Endometrial microvascular endothelial cells (primary cell): ENCODE measurements around the gene MGAT4D. TPM values are rescaled to one million over a fixed set of nuclear protein-coding genes. Genes with fewer than 3 reads are reported as not detected.
"Not testable (repeated sequence)": the region's sequence is repeated elsewhere in the genome, so short reads cannot be mapped to it uniquely, and the experiment has no call there.

ENCODE experiments used
- in situ Hi-C: cut with HindIII; loops from 2 replicates; pipeline ENCODE4 v1.10.0; 2017; ENCODE audit warnings: low sequenced_read_pairs, low pct_unique_long_range_greater_than_20kb; ENCODE audit errors: inconsistent ontology term
- total RNA-seq: library from RNA; depleted of rRNA; stranded (reverse); fragments of >200 nt; gene quantifications from one replicate; pipeline ENCODE4 v1.2.3, GENCODE V29; 2015; ENCODE audit errors: inconsistent ontology term

MGAT4D gene
- not detected for total RNA-seq

DNA sequence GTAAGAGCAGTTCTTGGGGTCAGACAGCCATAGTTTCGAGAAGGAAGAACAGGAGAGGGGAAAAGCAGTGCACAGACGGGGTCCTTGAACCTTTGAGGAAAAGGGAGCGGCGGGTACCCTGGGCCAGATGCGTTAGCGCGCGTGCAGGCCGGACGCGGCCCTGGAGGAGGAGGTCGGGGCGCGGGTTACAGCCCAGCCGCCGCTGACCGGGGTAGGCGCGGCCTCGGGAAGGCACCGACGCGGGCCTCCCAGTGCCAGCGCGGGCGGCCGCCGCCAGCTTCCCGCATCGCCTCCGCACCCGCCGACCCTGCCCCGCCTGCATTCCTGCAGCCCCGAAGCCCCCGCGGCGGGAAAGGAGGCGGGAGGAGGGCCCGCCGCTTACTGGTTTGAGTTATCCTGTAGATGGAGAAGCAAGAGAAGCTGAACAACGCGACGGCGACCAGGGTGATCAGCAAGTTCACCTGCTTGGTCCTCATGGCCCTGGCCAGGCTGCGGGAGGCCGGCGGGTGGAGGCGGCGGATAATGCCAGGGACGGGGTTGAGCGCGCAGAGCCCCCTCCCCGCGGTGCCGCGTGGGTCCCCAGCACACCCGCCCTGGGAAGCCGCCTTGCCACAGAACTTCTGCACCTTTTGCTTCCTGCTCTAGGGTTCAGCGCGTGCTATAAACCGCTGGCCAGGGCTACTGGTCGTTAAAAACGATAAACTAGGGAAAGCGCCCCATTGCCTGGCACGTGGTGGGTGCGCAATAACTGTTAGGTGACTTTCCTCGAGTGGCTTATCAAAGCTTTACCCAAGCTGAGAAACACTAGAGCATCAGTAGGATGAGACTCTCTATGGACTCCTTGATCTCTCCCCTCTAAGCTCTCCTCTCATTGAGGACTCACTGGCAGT, at the start of gene MGAT4D:
TSS of gene MGAT4D (minus strand) at position 547 of the 890 bp plus-strand sequence. CDS start at position 476, 71 bp downstream.
- in situ Hi-C loops = no loop called here

- in situ Hi-C loops = no loop called here
Observed at GRCh38 chr4:140533951-140534480, 35.9 kb upstream of the MGAT4D start.

DNA sequence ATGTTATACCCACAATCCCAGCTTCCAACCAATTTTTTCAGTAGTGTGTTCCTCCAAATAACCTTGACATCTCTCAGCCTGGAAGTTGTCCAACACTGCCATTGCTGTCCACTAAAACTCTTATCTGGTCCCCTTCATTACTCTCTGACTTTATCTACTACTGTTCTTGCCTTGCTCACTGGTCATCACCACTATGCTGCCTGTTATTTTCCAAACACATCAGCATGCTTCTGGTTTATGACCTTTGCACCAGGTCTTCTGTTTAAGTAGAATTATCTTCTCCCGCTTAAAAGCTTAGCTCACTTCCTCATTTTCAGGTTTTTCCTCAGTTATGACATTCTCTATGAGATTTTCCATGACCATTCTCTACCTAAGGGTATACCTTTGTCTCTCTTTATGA, 31.3 kb upstream of the MGAT4D start:
- in situ Hi-C loops = no loop called here

- in situ Hi-C loops = no loop called here
Observed at GRCh38 chr4:140523857-140524742, 26.0 kb upstream of the MGAT4D start, which contains the start of gene ELMOD2. ELMOD2 (plus strand) TSS chr4:140524168; CDS start chr4:140525429, 1,261 bp downstream.

DNA sequence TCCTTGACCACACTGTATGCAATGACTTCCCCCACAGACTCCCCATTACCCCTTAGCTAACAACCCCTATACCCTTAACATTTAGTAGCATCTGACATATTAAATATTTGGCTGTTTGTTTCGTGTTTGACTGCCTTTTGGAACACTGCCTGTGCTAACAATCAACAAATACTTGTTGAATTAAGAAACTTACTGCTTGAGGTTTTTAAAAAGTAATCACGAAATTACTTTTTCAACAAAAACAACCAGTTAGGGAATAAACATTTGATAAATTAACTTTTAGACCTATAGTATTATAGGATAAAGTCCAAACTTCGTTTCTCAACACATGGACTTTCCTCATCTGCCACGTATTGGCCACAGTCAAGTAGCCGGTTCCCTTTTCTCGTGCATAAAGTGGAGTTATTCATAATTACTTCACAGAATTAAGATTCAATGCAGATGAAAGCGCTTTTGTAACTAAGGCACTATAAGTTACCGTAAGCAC, 25.3 kb upstream of the MGAT4D start:
- in situ Hi-C loops = no loop called here

DNA sequence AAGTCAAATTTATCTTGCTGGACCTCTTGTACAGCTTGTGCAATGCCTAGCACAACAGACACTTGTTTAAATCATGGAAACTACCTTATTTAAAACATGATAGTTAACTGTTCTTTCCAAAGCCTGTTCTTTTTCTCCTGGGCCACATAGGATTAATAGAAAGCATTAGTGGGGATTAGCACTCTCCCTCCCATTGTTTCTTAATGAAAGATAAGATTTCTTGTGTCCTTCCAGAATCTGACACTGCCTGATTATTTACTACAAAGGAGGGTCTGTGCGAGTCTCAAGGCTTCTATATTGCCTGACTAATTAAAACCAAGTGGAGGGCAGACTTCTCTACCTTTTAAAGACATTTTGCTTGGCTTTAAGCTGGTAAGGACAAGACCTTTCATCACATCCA, 17.3 kb upstream of the MGAT4D start:
- in situ Hi-C loops = no loop called here

DNA sequence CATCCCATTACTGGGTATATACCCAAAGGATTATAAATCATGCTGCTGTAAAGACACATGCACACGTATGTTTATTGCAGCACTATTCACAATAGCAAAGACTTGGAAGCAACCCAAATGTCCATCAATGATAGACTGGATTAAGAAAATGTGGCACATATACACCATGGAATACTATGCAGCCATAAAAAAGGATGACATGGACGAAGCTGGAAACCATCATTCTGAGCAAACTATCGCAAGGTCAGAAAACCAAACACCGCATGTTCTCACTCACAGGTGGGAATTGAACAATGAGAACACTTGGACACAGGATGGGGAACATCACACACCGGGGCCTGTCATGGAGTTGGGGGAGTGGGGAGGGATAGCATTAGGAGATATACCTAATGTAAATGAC, 15.7 kb upstream of the MGAT4D start:
- in situ Hi-C loops = not testable (repeated sequence)

- in situ Hi-C loops = no loop called here
Observed at GRCh38 chr4:140504261-140504660, 6.2 kb upstream of the MGAT4D start.

- in situ Hi-C loops = no loop called here
Observed at GRCh38 chr4:140499391-140499790, 1.3 kb upstream of the MGAT4D start.

DNA sequence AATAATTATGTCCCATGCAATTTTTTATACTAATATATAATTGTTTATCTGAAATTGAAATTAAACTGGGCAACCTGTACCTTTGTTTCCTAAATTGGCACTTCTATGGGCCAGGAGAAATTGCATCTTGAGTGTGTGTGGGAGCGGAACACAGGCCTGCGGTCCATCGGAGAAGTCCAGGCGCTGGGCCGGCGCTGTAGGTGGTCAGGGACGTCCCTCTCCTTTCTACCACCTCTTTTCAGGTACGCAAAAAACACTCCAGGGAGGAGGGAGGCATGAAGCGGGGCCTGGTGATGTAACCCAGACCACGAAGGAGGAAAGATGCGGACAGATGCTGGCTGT, 717 bp downstream of the MGAT4D start:
- in situ Hi-C loops = no loop called here

DNA sequence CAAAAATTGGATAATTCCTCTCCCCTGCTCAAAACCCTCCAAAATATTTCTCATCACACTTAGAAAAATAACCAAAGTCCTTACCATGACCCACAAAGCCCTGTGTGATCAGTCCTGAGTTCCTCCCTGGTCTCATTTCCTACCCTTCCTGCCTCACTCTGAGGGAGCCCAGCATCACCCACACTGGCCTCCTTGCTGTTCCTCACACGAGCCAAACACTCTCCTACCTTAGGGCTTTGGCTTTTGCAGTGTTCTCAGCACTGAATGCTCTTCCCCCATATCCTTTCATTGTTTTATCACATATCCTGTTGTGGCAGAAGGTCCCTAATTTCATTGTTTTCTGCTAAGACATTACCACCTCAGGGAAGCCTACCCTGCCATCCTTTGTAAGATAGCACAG, 12.2 kb downstream of the MGAT4D start:
- in situ Hi-C loops = no loop called here

GRCh38 chr4:140483445-140483844, 14.6 kb downstream of the MGAT4D start:
- in situ Hi-C loops = no loop called here

GRCh38 chr4:140472156-140472555, 25.9 kb downstream of the MGAT4D start:
- in situ Hi-C loops = no loop called here

- in situ Hi-C loops = no loop called here
Observed at GRCh38 chr4:140469791-140470733, 28.0 kb downstream of the MGAT4D start.

GRCh38 chr4:140466146-140466545, 31.9 kb downstream of the MGAT4D start:
- in situ Hi-C loops = no loop called here

DNA sequence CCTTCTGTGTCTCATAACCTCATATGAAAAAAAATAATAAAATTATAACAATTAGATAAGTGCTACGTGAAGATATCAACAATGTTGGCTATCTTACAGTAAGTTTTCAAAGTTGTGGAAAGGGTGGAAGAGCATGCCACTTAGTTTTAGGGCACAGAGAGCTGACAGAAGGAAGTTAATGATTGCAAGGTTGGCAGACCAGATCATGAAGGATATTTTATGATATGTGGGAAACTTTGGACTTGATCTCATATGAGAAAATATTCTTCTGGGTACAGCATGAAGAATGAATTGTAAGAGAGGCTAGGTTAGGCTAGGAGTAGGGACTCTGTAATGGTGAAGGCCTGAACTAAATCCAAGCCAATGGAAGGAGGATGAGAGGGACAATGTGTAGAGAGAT, 34.5 kb downstream of the MGAT4D start:
- in situ Hi-C loops = no loop called here

DNA sequence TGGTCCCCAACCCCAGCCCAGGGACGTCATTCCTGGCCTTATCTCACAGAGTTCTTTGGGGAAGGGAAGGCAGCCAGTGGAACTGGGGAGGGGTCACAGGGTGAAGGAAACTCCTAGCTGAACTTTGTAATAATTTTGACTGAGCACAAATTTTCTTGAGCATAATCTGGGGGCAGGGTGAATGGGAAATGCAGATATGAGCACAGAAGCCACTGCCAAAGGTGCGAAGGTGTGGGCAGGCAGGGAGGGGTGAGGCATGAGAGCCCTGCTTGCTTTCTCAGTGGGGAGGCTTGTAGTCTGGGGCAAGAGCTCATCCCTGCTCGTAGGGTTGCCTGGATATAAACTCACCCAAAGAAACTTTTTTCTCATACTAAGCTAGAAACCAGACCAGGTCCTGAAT, 34.9 kb downstream of the MGAT4D start:
- in situ Hi-C loops = no loop called here

- in situ Hi-C loops = no loop called here
Observed at GRCh38 chr4:140450352-140450751, 47.7 kb downstream of the MGAT4D start.
